Measurements from ENCODE around the gene ZNF341. TPM values are rescaled to one million over a fixed set of nuclear protein-coding genes. Genes with fewer than 3 reads are reported as not detected.

ZNF341 gene
- total and polyA plus RNA-seq, 2 of the 8 experiments (the other 6 are each of a cell fraction or from before 2014, with no cell fraction given) = 5.8 to 6.4 TPM

DNA sequence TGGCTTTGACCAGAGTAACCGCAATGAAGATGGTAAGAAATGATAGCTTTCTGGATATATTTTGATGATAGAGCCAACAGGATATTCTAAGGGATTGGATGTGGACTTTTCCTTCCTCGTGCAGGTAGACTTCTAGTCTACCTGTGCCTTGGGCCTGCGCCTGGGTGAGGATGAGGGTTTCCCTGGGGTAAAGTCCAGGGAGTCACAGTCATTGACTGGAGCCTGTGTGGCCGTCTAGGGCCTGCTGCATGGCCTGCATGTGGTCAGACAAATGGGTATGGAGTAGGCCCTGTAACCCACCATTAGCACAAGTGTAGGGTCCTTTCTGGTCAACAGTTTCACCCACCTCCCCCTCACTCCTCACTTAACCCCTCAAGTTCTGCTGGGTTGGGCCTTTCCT, 66.6 kb downstream of the ZNF341 start:
- Histone ChIP-seq H4K8ac (ENCODE audit: extremely low read depth, insufficient read depth, low read length) (no peak overlapping the region), H3K4ac (replicated peaks; ENCODE audit: insufficient read length, low read depth, low read length) (no peak overlapping the region), H2BK12ac (ENCODE audit: low read depth, low read length) (no peak overlapping the region), H3K27ac (ENCODE audit: low read depth, low read length) (no peak overlapping the region), H4K20me1 (replicated peaks in 1 of 2; ENCODE audit: control insufficient read depth in 1 of 2, insufficient read depth in 2 of 2, low read length in 2 of 2) (no peaks in the 10 kb centered on the region), H2BK120ac (replicated peaks; ENCODE audit: low read depth, low read length) (no peak overlapping the region), H3K79me2 (ENCODE audit: control insufficient read depth in 1 of 2, insufficient read depth in 2 of 2, low read length in 2 of 2) (no peaks in the 10 kb centered on the region), H3K4me3 (ENCODE audit: extremely low read depth in 1 of 4, insufficient read depth in 2 of 4, low read depth in 3 of 4, low read length in 4 of 4) (no peak overlapping the region), H2BK20ac (ENCODE audit: low read length) (no peak overlapping the region), H2AK5ac (ENCODE audit: low read depth, low read length) (no peak overlapping the region), H3K36me3 (ENCODE audit: control insufficient read depth in 2 of 4, insufficient read depth in 4 of 4, low read length in 3 of 4) (no peaks in the 10 kb centered on the region), H2BK15ac (ENCODE audit: low read length) (no peak overlapping the region), H3K9ac (replicated peaks in 1 of 4; ENCODE audit: extremely low read depth in 1 of 4, low read depth in 3 of 4, low read length in 3 of 4) (no peak overlapping the region), H3K23ac (ENCODE audit: insufficient read length) (no peak overlapping the region), H2AFZ (ENCODE audit: low read length) (no peak overlapping the region), H3K56ac (replicated peaks; ENCODE audit: insufficient read length, low read depth, low read length) (no peak overlapping the region), H3K79me1 (ENCODE audit: low read depth, low read length) (no peaks in the 10 kb centered on the region), H2BK5ac (ENCODE audit: low read depth, low read length) (no peak overlapping the region), H3K9me3 (ENCODE audit: insufficient read depth in 2 of 2, low read depth in 1 of 2, low read length in 1 of 2) (no peaks in the 10 kb centered on the region), H3K18ac (ENCODE audit: extremely low read depth, low read length) (no peak overlapping the region), H3K27me3 (replicated peaks in 1 of 4; ENCODE audit: control insufficient read depth in 3 of 4, extremely low read depth in 1 of 4, insufficient read depth in 3 of 4, low read length in 3 of 4) (no peaks in the 10 kb centered on the region), H3K4me1 (replicated peaks in 1 of 4; ENCODE audit: control insufficient read depth in 3 of 4, insufficient read depth in 4 of 4, low read length in 3 of 4) (peaks cover 0 to 7% (median 2%) of the 10 kb centered on the region in 4 experiments; a peak in 3 of 7 replicates), H3K4me2 (ENCODE audit: insufficient read depth in 1 of 2, low read depth in 2 of 2, low read length in 2 of 2) (no peak overlapping the region), H4K91ac (replicated peaks; ENCODE audit: insufficient read length, low read length) (no peak overlapping the region), H3K23me2 (ENCODE audit: low read depth, low read length) (no peaks in the 10 kb centered on the region), H4K5ac (ENCODE audit: insufficient read length, low read depth, low read length) (no peak overlapping the region), H3K14ac (ENCODE audit: insufficient read length) (no peak overlapping the region)
- 92% methylated on average over 4 of the region's 4 CpGs; no CpG with 5 or more reads in 1 of the 2 experiments for WGBS, 2 experiments (ENCODE audit: extremely low coverage in 1 of 2, insufficient coverage in 1 of 2, insufficient read length in 1 of 2, insufficient replicate concordance in 2 of 2, low coverage in 1 of 2, low lambda C conversion rate in 2 of 2, missing lambda C conversion rate in 1 of 2)
- FAIRE-seq (no peak), DNase-seq (ENCODE audit: low read depth in 1 of 2, low spot score in 2 of 2) (no peak)
- CTCF ChIA-PET (ENCODE audit: partially characterized antibody) = interaction anchor here (0.6 to 0.7 kb wide), 2 partner anchors 12 to 26 kb away, joined by 3 read pairs; no protein-coding TSS in a partner anchor
- POLR2A ChIA-PET (ENCODE audit: partially characterized antibody) = interaction anchor here (0.8 kb wide), 1 partner anchor 196 kb away, joined by 3 read pairs; no protein-coding TSS in a partner anchor
- TF ChIP-seq SP2 (IDR thresholded peaks at IDR 0.05; ENCODE audit: low read length) = no peak
- TF ChIP-seq KDM1A (IDR thresholded peaks at IDR 0.05; ENCODE audit: borderline replicate concordance, low read length) = no peak
- TF ChIP-seq, protein P1, sequence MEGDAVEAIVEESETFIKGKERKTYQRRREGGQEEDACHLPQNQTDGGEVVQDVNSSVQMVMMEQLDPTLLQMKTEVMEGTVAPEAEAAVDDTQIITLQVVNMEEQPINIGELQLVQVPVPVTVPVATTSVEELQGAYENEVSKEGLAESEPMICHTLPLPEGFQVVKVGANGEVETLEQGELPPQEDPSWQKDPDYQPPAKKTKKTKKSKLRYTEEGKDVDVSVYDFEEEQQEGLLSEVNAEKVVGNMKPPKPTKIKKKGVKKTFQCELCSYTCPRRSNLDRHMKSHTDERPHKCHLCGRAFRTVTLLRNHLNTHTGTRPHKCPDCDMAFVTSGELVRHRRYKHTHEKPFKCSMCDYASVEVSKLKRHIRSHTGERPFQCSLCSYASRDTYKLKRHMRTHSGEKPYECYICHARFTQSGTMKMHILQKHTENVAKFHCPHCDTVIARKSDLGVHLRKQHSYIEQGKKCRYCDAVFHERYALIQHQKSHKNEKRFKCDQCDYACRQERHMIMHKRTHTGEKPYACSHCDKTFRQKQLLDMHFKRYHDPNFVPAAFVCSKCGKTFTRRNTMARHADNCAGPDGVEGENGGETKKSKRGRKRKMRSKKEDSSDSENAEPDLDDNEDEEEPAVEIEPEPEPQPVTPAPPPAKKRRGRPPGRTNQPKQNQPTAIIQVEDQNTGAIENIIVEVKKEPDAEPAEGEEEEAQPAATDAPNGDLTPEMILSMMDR (IDR thresholded peaks at IDR 0.05; ENCODE audit: control extremely low read depth in 1 of 3, insufficient read depth in 1 of 3, low read depth in 1 of 3, low read length in 3 of 3) = no peak
- TF ChIP-seq POLR2AphosphoS5 (IDR thresholded peaks at IDR 0.05; ENCODE audit: low read depth, low read length) = no peak
- TF ChIP-seq SAP30 (IDR thresholded peaks at IDR 0.05; ENCODE audit: insufficient read depth, insufficient replicate concordance, low read length) = no peak
- TF ChIP-seq EP300 (IDR thresholded peaks at IDR 0.05; ENCODE audit: borderline replicate concordance in 1 of 2, low read depth in 2 of 2, low read length in 2 of 2) = no peak
- no peak for TF ChIP-seq CREB1 (IDR thresholded peaks at IDR 0.05)
- no peak for TF ChIP-seq HDAC2 (IDR thresholded peaks at IDR 0.05; ENCODE audit: borderline replicate concordance in 1 of 2, low read depth in 2 of 2, low read length in 2 of 2)
- no peak for TF ChIP-seq GTF2F1 (IDR thresholded peaks at IDR 0.05; ENCODE audit: borderline replicate concordance, low read depth, low read length)
- TF ChIP-seq TCF12 (IDR thresholded peaks at IDR 0.05; ENCODE audit: low read depth, low read length) = no peak
- no peak for TF ChIP-seq NANOG (IDR thresholded peaks at IDR 0.05; ENCODE audit: insufficient read depth, low read depth, low read length, poor library complexity, severe bottlenecking)

All from H1 (cell line).